Testis (tissue), 2 donors: ENCODE data around the gene CCDC73.

ENCODE experiments used
- POLR2A ChIP-seq: fragments of 450-650 bp; IDR thresholded peaks from one replicate; pipeline ENCODE4 v1.6.1; 2017; ENCODE audit warnings: antibody characterized with exemption, mild to moderate bottlenecking, moderate library complexity
- TF ChIP-seq, protein P1 (sequence below), 3 experiments: fragments of 450-650 bp in 2 of 3; fragments of 200-600 bp in 1 of 3; sonication (generic) in 1 of 3; IDR thresholded peaks; one replicate each; pipeline ENCODE4 v1.5.1; 2016 to 2019; ENCODE audit warnings: antibody characterized with exemption in 3 of 3, mild to moderate bottlenecking in 2 of 3, moderate library complexity in 1 of 3

GRCh38 chr11:32831221-32831620 is 36.8 kb upstream of the CCDC73 start:
- TF ChIP-seq, protein P1, sequence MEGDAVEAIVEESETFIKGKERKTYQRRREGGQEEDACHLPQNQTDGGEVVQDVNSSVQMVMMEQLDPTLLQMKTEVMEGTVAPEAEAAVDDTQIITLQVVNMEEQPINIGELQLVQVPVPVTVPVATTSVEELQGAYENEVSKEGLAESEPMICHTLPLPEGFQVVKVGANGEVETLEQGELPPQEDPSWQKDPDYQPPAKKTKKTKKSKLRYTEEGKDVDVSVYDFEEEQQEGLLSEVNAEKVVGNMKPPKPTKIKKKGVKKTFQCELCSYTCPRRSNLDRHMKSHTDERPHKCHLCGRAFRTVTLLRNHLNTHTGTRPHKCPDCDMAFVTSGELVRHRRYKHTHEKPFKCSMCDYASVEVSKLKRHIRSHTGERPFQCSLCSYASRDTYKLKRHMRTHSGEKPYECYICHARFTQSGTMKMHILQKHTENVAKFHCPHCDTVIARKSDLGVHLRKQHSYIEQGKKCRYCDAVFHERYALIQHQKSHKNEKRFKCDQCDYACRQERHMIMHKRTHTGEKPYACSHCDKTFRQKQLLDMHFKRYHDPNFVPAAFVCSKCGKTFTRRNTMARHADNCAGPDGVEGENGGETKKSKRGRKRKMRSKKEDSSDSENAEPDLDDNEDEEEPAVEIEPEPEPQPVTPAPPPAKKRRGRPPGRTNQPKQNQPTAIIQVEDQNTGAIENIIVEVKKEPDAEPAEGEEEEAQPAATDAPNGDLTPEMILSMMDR (IDR thresholded peaks at IDR 0.05), result no peak
- TF ChIP-seq POLR2A, result no peak
